HepG2 (cell line): ENCODE results near the gene EPS8. TPM values are rescaled to one million over a fixed set of nuclear protein-coding genes. Genes with fewer than 3 reads are reported as not detected.

Source experiments
- ASH2L ChIP-seq: fragments of 300-600, 200-600 bp; sonication (generic); IDR thresholded peaks from 2 replicates; pipeline ENCODE4 v1.7.0; 2017; ENCODE audit warnings: low read depth, mild to moderate bottlenecking, moderate library complexity, mixed read lengths, low read length; ENCODE audit not compliant: insufficient read length
- CBX1 ChIP-seq: IDR thresholded peaks from one replicate; pipeline ENCODE4 v1.6.1; 2016; ENCODE audit warnings: antibody characterized with exemption, low read depth
- CREB1 ChIP-seq, 2 experiments: fragments of 450-650 bp in 1 of 2; IDR thresholded peaks; 2 replicates each; pipeline ENCODE4 v1.6.1; 2016 to 2017; ENCODE audit warnings: control low read depth in 1 of 2, mild to moderate bottlenecking in 1 of 2, missing compliant biosample characterization in 1 of 2, missing genetic modification characterization in 1 of 2
- IRX3 ChIP-seq: sonication (generic); formaldehyde crosslinking; IDR thresholded peaks from 2 replicates; pipeline ENCODE4 v1.8.1; 2023; ENCODE audit warnings: mild to moderate bottlenecking, low read depth, missing genetic modification reagents, borderline replicate concordance
- KMT2B ChIP-seq: IDR thresholded peaks from 2 replicates; pipeline ENCODE4 v1.6.1; 2016; ENCODE audit warnings: missing genetic modification reagents, missing compliant biosample characterization
- NFYC ChIP-seq: IDR thresholded peaks from 2 replicates; pipeline ENCODE4 v1.6.1; 2016; ENCODE audit warnings: missing genetic modification reagents, missing compliant biosample characterization
- NR2F2 ChIP-seq: IDR thresholded peaks from 2 replicates; pipeline ENCODE4 v1.6.1; 2012; ENCODE audit warnings: low read depth, inconsistent platforms, borderline replicate concordance
- RAD21 ChIP-seq: fragments of 450-650 bp; formaldehyde crosslinking; IDR thresholded peaks from 2 replicates; pipeline ENCODE4 v1.5.0; 2020; ENCODE audit warnings: mild to moderate bottlenecking
- SALL2 ChIP-seq: sonication (generic); formaldehyde crosslinking; IDR thresholded peaks from 2 replicates; pipeline ENCODE4 v1.8.1; 2023; ENCODE audit warnings: mild to moderate bottlenecking, missing genetic modification reagents, inconsistent platforms
- SIX1 ChIP-seq: sonication (generic); formaldehyde crosslinking; IDR thresholded peaks from 2 replicates; pipeline ENCODE4 v1.4.0; 2020; ENCODE audit warnings: missing genetic modification reagents, borderline replicate concordance
- SP4 ChIP-seq: sonication (generic); formaldehyde crosslinking; IDR thresholded peaks from 2 replicates; pipeline ENCODE4 v1.8.1; 2023; ENCODE audit warnings: mild to moderate bottlenecking, missing genetic modification reagents
- STAG1 ChIP-seq: sonication (generic); formaldehyde crosslinking; IDR thresholded peaks from 2 replicates; pipeline ENCODE4 v1.4.0; 2020; ENCODE audit warnings: missing genetic modification reagents
- SYNCRIP ChIP-seq: fragments of 200-400 bp; formaldehyde crosslinking; IDR thresholded peaks from 2 replicates; pipeline ENCODE4 v1.6.1; 2018; ENCODE audit warnings: mild to moderate bottlenecking, low read depth, low read length; ENCODE audit not compliant: insufficient read depth
- ZBTB21 ChIP-seq: sonication (generic); formaldehyde crosslinking; IDR thresholded peaks from 2 replicates; pipeline ENCODE4 v1.4.0; 2020; ENCODE audit warnings: missing genetic modification reagents
- ZNF563 ChIP-seq: sonication (generic); formaldehyde crosslinking; IDR thresholded peaks from 2 replicates; pipeline ENCODE4 v1.8.0; 2022; ENCODE audit warnings: mild to moderate bottlenecking, moderate library complexity, missing genetic modification reagents
- ZNF567 ChIP-seq: sonication (generic); formaldehyde crosslinking; IDR thresholded peaks from 2 replicates; pipeline ENCODE4 v1.8.1; 2023; ENCODE audit warnings: mild to moderate bottlenecking, missing genetic modification reagents, borderline replicate concordance
- ZSCAN21 ChIP-seq: sonication (generic); formaldehyde crosslinking; IDR thresholded peaks from 2 replicates; pipeline ENCODE4 v1.8.0; 2022; ENCODE audit warnings: mild to moderate bottlenecking, missing genetic modification reagents, moderate library complexity, borderline replicate concordance
- polyA plus RNA-seq, 8 experiments: library from polyadenylated mRNA; depleted of rRNA in 3 of 8; stranded (reverse) in 7 of 8; unstranded in 1 of 8; fragments of >200 nt; fragmentation: Illumina TruSeq in 4 of 8; extraction: Trizol in 4 of 8; gene quantifications; 2 replicates each; pipeline versions ENCODE4 v1.2.1 to v1.2.3, GENCODE V29; 2011 to 2016; ENCODE audit warnings: low read depth in 4 of 8, missing spikeins in 1 of 8, mixed read lengths in 1 of 8; ENCODE audit not compliant: insufficient read depth in 1 of 8
- total RNA-seq, 5 experiments: library from RNA; depleted of rRNA; stranded (reverse); fragments of >200 nt; fragmentation: Illumina TruSeq; extraction: Trizol; gene quantifications; 2 replicates each; pipeline ENCODE4 v1.2.3, GENCODE V29; 2016; ENCODE audit warnings: low read depth in 1 of 5
- TF ChIP-seq, protein P1 (sequence below): sonication (generic); formaldehyde crosslinking; IDR thresholded peaks from 2 replicates; pipeline ENCODE4 v1.4.0; 2020; ENCODE audit warnings: mild to moderate bottlenecking, missing genetic modification reagents
- TF ChIP-seq, protein P2 (sequence below): IDR thresholded peaks from 2 replicates; pipeline ENCODE4 v1.6.1; 2016; ENCODE audit warnings: missing genetic modification reagents, missing compliant biosample characterization
- TF ChIP-seq, protein P3 (sequence below): IDR thresholded peaks from 2 replicates; pipeline ENCODE4 v1.6.1; 2016; ENCODE audit warnings: mild to moderate bottlenecking, missing biosample characterization, missing genetic modification reagents
- TF ChIP-seq, protein P4 (sequence below): sonication (generic); formaldehyde crosslinking; IDR thresholded peaks from 2 replicates; pipeline ENCODE4 v1.4.0; 2020; ENCODE audit warnings: missing genetic modification reagents
- TF ChIP-seq, protein P5 (sequence below): IDR thresholded peaks from 2 replicates; pipeline ENCODE4 v1.4.0; 2020; ENCODE audit warnings: mild to moderate bottlenecking, missing genetic modification reagents

EPS8 gene
- total and polyA plus RNA-seq, 2 of the 13 experiments (the other 11 are each of a cell fraction or from before 2014, with no cell fraction given): 37.1 to 43.4 TPM

DNA sequence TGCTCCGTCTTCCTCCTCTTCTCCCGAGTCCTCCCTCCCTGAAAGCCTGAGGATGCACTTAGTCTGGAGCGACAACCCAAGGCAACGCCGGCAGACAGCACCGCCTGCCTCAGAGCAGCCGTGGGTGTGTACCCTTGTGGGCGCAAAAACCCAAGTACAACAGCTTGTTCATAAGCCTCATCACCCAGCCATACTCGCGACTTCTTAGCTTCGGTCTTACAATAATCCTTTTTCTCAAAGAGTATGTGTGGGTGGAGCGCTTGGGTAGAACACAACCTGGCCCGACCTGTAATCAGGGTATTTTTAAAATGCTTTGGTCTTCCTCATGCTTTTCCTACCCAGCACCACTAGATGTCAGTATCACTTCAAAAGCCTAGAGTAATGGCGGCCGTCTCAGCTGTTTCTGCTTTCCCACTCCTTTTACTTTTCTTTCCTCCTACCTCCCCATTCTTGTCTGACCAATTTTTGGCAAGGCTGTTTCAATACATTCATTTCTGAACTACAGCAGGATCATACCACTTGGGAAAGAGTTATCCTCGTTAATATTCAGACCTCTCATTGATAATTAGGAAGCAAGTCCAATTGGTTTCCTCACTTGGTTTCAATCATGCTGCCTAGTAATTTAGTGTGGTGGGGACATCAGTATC, 198.9 kb downstream of the EPS8 start (continued):
- peak; percentile 36 for TF ChIP-seq ASH2L
- TF ChIP-seq RAD21 (CRISPR knock-in tag): peak; percentile 85
- TF ChIP-seq KMT2B (CRISPR knock-in tag): peak; percentile 52
- TF ChIP-seq, protein P1, sequence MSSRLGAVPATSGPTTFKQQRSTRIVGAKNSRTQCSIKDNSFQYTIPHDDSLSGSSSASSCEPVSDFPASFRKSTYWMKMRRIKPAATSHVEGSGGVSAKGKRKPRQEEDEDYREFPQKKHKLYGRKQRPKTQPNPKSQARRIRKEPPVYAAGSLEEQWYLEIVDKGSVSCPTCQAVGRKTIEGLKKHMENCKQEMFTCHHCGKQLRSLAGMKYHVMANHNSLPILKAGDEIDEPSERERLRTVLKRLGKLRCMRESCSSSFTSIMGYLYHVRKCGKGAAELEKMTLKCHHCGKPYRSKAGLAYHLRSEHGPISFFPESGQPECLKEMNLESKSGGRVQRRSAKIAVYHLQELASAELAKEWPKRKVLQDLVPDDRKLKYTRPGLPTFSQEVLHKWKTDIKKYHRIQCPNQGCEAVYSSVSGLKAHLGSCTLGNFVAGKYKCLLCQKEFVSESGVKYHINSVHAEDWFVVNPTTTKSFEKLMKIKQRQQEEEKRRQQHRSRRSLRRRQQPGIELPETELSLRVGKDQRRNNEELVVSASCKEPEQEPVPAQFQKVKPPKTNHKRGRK (CRISPR knock-in tag): no peak
- TF ChIP-seq SYNCRIP: no peak
- TF ChIP-seq CBX1: no peak
- no peak for TF ChIP-seq NR2F2
- TF ChIP-seq IRX3: no peak
- peak; percentile 95 for TF ChIP-seq STAG1
- no peak for TF ChIP-seq ZSCAN21 (CRISPR knock-in tag)
- TF ChIP-seq, protein P2, sequence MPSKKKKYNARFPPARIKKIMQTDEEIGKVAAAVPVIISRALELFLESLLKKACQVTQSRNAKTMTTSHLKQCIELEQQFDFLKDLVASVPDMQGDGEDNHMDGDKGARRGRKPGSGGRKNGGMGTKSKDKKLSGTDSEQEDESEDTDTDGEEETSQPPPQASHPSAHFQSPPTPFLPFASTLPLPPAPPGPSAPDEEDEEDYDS (CRISPR knock-in tag): peak; percentile 39; the same call in 1 of the 2 replicates
- TF ChIP-seq CREB1 (IDR thresholded peaks at IDR 0.05): no peak
- no peak for TF ChIP-seq CREB1 (CRISPR knock-in tag; IDR thresholded peaks at IDR 0.05)
- no peak for TF ChIP-seq ZBTB21 (CRISPR knock-in tag)
- TF ChIP-seq SIX1 (CRISPR knock-in tag): no peak
- TF ChIP-seq NFYC: no peak
- TF ChIP-seq, protein P3, sequence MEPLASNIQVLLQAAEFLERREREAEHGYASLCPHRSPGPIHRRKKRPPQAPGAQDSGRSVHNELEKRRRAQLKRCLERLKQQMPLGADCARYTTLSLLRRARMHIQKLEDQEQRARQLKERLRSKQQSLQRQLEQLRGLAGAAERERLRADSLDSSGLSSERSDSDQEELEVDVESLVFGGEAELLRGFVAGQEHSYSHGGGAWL (CRISPR knock-in tag): no peak
- no peak for TF ChIP-seq SP4 (CRISPR knock-in tag)
- TF ChIP-seq ZNF567: 0 out of 2 replicates have a peak, but pooled peaks have one; percentile 32
- TF ChIP-seq ZNF563 (CRISPR knock-in tag): no peak
- TF ChIP-seq, protein P4, sequence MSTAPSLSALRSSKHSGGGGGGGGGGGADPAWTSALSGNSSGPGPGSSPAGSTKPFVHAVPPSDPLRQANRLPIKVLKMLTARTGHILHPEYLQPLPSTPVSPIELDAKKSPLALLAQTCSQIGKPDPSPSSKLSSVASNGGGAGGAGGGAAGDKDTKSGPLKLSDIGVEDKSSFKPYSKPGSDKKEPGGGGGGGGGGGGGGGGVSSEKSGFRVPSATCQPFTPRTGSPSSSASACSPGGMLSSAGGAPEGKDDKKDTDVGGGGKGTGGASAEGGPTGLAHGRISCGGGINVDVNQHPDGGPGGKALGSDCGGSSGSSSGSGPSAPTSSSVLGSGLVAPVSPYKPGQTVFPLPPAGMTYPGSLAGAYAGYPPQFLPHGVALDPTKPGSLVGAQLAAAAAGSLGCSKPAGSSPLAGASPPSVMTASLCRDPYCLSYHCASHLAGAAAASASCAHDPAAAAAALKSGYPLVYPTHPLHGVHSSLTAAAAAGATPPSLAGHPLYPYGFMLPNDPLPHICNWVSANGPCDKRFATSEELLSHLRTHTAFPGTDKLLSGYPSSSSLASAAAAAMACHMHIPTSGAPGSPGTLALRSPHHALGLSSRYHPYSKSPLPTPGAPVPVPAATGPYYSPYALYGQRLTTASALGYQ: no peak
- TF ChIP-seq, protein P5, sequence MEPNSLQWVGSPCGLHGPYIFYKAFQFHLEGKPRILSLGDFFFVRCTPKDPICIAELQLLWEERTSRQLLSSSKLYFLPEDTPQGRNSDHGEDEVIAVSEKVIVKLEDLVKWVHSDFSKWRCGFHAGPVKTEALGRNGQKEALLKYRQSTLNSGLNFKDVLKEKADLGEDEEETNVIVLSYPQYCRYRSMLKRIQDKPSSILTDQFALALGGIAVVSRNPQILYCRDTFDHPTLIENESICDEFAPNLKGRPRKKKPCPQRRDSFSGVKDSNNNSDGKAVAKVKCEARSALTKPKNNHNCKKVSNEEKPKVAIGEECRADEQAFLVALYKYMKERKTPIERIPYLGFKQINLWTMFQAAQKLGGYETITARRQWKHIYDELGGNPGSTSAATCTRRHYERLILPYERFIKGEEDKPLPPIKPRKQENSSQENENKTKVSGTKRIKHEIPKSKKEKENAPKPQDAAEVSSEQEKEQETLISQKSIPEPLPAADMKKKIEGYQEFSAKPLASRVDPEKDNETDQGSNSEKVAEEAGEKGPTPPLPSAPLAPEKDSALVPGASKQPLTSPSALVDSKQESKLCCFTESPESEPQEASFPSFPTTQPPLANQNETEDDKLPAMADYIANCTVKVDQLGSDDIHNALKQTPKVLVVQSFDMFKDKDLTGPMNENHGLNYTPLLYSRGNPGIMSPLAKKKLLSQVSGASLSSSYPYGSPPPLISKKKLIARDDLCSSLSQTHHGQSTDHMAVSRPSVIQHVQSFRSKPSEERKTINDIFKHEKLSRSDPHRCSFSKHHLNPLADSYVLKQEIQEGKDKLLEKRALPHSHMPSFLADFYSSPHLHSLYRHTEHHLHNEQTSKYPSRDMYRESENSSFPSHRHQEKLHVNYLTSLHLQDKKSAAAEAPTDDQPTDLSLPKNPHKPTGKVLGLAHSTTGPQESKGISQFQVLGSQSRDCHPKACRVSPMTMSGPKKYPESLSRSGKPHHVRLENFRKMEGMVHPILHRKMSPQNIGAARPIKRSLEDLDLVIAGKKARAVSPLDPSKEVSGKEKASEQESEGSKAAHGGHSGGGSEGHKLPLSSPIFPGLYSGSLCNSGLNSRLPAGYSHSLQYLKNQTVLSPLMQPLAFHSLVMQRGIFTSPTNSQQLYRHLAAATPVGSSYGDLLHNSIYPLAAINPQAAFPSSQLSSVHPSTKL (CRISPR knock-in tag): peak; percentile 43; the same call in 1 of the 2 replicates
- TF ChIP-seq SALL2 (CRISPR knock-in tag): 0 out of 2 replicates have a peak, but pooled peaks have one; percentile 38
